LNCaP clone FGC (cell line): ENCODE results near the gene FCN1.

Experiments used
- DNase-seq: peaks from one replicate; pipeline ENCODE4 v3.0.0-alpha.2; 2011; ENCODE audit warnings: low read depth
- H3K4me3 ChIP-seq: 2 replicates; pipeline ENCODE4 v1.5.1; 2011; ENCODE audit warnings: mild to moderate bottlenecking, low read depth, low read length, control low read depth
- CTCF ChIP-seq: IDR thresholded peaks from 2 replicates; pipeline ENCODE4 v1.5.1; 2012; ENCODE audit warnings: mild to moderate bottlenecking; ENCODE audit not compliant: control insufficient read depth, insufficient read depth; ENCODE audit errors: extremely low read depth

The FCN1 gene

GRCh38 chr9:134937566-134938345, 20.0 kb upstream of the FCN1 start:
- no peak overlapping the region for H3K4me3 ChIP-seq
- no peak for TF ChIP-seq CTCF
- DNase-seq = no peak

- H3K4me3 ChIP-seq = no peak overlapping the region
- no peak for DNase-seq
- TF ChIP-seq CTCF = no peak
Observed at GRCh38 chr9:134937164-134937555, 19.4 kb upstream of the FCN1 start.

GRCh38 chr9:134936346-134937163, 18.8 kb upstream of the FCN1 start:
- no peak for DNase-seq
- no peak for TF ChIP-seq CTCF
- H3K4me3 ChIP-seq = no peak overlapping the region

DNA sequence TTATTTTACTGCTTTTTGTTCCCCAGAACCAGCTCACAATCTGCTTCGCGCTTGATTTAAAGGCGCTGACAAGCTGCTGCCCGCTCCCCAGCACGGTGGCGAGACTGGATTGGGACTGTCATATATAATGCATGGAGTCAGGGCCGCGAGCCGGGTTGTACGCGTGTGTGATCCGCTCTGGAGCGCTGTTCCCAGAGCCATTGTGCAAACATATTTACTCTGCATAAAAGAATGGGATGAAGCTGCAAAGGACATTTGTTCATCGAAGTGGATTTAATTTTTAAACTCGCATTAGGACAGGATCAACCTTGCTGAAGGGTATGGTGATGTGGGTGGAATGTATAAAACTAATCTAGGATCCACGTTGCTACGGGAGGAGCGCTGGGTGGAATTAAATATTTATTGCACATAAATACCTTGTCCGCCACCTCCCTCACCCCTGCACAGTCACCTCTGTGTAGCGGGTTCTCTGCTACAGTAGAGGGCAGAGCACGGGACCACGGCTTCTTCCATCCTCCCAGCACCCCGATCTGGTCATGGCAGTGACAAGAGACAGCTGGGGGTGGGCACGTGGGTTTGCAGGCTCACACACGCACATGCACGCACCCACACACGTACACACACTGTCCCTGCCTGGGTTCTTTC, 18.1 kb upstream of the FCN1 start:
- no peak for TF ChIP-seq CTCF
- H3K4me3 ChIP-seq = no peak overlapping the region
- no peak for DNase-seq

DNA sequence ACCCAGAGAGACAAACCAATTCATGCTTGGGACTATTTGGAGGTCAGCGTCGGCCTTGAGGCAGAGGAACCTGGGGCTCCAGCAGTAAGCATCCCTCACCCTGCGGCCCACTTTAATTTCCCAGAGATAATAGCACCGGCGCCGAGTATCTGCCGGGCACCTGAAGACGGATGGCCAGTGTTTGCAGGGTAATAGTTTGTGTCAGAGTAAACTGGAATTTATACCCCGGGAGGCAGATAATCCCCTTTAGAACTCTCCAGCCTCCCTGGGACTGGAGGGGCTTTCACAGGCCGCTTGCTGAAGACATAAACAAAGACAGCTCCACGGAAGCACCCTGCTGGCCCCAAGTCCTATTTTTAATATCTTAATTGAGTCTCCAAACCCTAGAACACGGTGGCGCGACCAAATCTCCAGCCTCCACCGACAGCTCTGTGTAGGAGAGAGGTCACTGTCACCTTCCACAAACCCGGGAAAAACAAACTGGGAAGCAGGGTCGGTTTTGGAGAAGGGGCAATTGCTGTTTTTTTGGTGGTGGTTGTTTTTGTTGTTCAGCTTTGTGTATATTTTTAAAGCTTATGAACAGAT, 17.4 kb upstream of the FCN1 start:
- H3K4me3 ChIP-seq = no peak overlapping the region
- TF ChIP-seq CTCF = no peak
- DNase-seq = no peak

- H3K4me3 ChIP-seq = no peak overlapping the region
- no peak for DNase-seq
- no peak for TF ChIP-seq CTCF
Observed at GRCh38 chr9:134933076-134933659, 15.5 kb upstream of the FCN1 start.
